Measurements from ENCODE around the gene DMAC2. TPM values are rescaled to one million over a fixed set of nuclear protein-coding genes. Genes with fewer than 3 reads are reported as not detected.
A peak's percentile ranks its signal among the peaks of the same experiment; 100 is the strongest.

Gene DMAC2
- total and polyA plus RNA-seq, 2 of the 13 experiments (the other 11 are each of a cell fraction or from before 2014, with no cell fraction given): 39.0 to 66.0 TPM

- 0 out of 2 replicates have a peak, but pooled peaks have one; percentile 47 for TF ChIP-seq ZNF639 (CRISPR knock-in tag; conservative IDR thresholded peaks at IDR 0.05)
- peak; percentile 99 for TF ChIP-seq THAP9 (CRISPR knock-in tag; IDR thresholded peaks at IDR 0.05; ENCODE audit: borderline replicate concordance)
- TF ChIP-seq MEIS1 (CRISPR knock-in tag; IDR thresholded peaks at IDR 0.05; ENCODE audit: borderline replicate concordance): 0 out of 2 replicates have a peak, but pooled peaks have one; percentile 21
- peak; percentile 66 for TF ChIP-seq TBX2 (CRISPR knock-in tag; IDR thresholded peaks at IDR 0.05; ENCODE audit: borderline replicate concordance)
- TF ChIP-seq GATAD1 (CRISPR knock-in tag; IDR thresholded peaks at IDR 0.05): peak; percentile 96
- TF ChIP-seq PHF8 (CRISPR knock-in tag; IDR thresholded peaks at IDR 0.05): peak; percentile 96
- peak; percentile 34 for TF ChIP-seq TFDP1 (CRISPR knock-in tag; IDR thresholded peaks at IDR 0.05; ENCODE audit: borderline replicate concordance)
- TF ChIP-seq ZNF761 (CRISPR knock-in tag; conservative IDR thresholded peaks at IDR 0.05): peak; percentile 72
- TF ChIP-seq FOXP4 (CRISPR knock-in tag; IDR thresholded peaks at IDR 0.05): 0 out of 2 replicates have a peak, but pooled peaks have one; percentile 21
- peak; percentile 96 for TF ChIP-seq ZNF574 (CRISPR knock-in tag; IDR thresholded peaks at IDR 0.05)
- peak; percentile 85 for TF ChIP-seq SP4 (CRISPR knock-in tag; IDR thresholded peaks at IDR 0.05)
- peak; percentile 84 for TF ChIP-seq ZMYM4 (CRISPR knock-in tag; IDR thresholded peaks at IDR 0.05)
- no peak for TF ChIP-seq ATF4 (CRISPR knock-in tag; IDR thresholded peaks at IDR 0.05)
These were observed at the start of gene DMAC2 (continued) for GRCh38 chr19:41439441-41440222.

Measured in HepG2 (cell line).